ENCODE measurements around the gene KLHL11. TPM values are rescaled to one million over a fixed set of nuclear protein-coding genes. Genes with fewer than 3 reads are reported as not detected.

The KLHL11 gene
- total and polyA plus RNA-seq, 2 of the 8 experiments (the other 6 are each of a cell fraction or from before 2014, with no cell fraction given) = 4.2 to 13.7 TPM

- no peak for TF ChIP-seq E2F6 (IDR thresholded peaks at IDR 0.05)
- peak; percentile 43; the same call in 1 of the 2 replicates for TF ChIP-seq EGR1 (IDR thresholded peaks at IDR 0.05; ENCODE audit: borderline replicate concordance, low read depth, low read length)
- TF ChIP-seq BCL11A (IDR thresholded peaks at IDR 0.05; ENCODE audit: low read depth in 2 of 2, low read length in 2 of 2) = no peak
- TF ChIP-seq HDAC6 (IDR thresholded peaks at IDR 0.05; ENCODE audit: low read depth, low read length) = no peak
- peak; percentile 71 for TF ChIP-seq ASH2L (IDR thresholded peaks at IDR 0.05; ENCODE audit: low read length)
- TF ChIP-seq POLR2A (IDR thresholded peaks at IDR 0.05; ENCODE audit: control extremely low read depth in 1 of 2, low read depth in 2 of 2, low read length in 2 of 2) = peak in 1 of 2 experiments; percentile 51; a peak in 1 of 3 replicates
- TF ChIP-seq TAF7 (optimal IDR thresholded peaks at IDR 0.05; ENCODE audit: borderline replicate concordance, low read depth, low read length) = peak; percentile 75
- TF ChIP-seq SIX5 (IDR thresholded peaks at IDR 0.05; ENCODE audit: low read depth, low read length) = no peak
- TF ChIP-seq MAX (IDR thresholded peaks at IDR 0.05) = peak; percentile 95
- TF ChIP-seq CHD2 (IDR thresholded peaks at IDR 0.05; ENCODE audit: low read length) = peak; percentile 67; the same call in 1 of the 2 replicates
- TF ChIP-seq USF2 (IDR thresholded peaks at IDR 0.05; ENCODE audit: low read length) = no peak
- peak; percentile 20; the same call in 1 of the 2 replicates for TF ChIP-seq CREB1 (IDR thresholded peaks at IDR 0.05)
- TF ChIP-seq SAP30 (IDR thresholded peaks at IDR 0.05; ENCODE audit: insufficient read depth, insufficient replicate concordance, low read length) = peak; percentile 31
- no peak for TF ChIP-seq SUZ12 (IDR thresholded peaks at IDR 0.05; ENCODE audit: low read length)
These were observed 52.7 kb downstream of the KLHL11 start, which contains the start of gene FKBP10 (continued) for GRCh38 chr17:41812381-41813151.

All from H1 (cell line).